Suppressor macrophage treated with lipopolysaccharide for 1 hour (primary cell): ENCODE data around the gene FAM241B.

ENCODE experiments used
- DNase-seq, 3 donors: peaks; one replicate each; pipeline ENCODE4 v3.0.0-alpha.2; 2020 to 2022

The FAM241B gene, protein sequence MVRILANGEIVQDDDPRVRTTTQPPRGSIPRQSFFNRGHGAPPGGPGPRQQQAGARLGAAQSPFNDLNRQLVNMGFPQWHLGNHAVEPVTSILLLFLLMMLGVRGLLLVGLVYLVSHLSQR

DNA sequence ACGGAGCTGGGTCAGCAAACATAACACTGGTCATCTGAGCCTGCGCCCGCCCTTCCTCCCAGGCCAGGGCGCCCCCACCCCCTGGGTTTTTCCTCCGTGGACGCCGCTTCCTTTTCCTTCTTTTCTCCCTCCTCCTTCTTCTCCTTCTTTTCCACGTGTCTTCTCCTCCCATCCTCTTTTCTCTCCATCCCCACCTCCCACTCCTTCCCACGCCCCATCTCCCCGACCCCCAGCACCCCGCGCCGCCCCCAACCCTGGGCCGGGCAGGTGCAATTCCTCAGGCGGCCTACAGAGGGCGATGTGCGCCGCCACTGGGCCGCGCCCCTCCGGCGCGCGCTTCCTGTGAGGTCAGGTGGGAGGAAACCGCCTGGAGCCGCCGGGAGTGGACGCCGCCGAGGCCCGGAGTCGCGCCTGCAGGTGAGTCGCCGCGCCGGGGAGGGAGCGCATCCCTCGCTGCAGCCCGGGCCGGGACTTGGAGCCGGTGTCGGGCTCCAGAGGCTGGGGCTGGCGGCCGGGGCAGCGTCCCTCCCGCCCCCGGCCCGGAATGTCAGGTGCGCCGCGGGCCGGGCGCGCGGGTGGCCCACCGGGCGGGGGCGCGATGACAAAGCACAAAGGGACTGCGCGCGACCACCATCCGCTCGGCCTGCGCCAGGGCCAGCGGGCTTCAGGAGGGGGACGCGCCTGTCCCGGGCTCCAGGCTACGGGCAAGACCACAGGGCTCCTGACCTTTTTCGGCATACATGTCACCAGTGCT is at the start of gene FAM241B:
TSS of gene FAM241B (plus strand) at position 351 of the 754 bp plus-strand sequence. CDS start 1,497 bp downstream, outside the sequence.
- peak; percentile 52 to 74 (median 61) for DNase-seq

DNA sequence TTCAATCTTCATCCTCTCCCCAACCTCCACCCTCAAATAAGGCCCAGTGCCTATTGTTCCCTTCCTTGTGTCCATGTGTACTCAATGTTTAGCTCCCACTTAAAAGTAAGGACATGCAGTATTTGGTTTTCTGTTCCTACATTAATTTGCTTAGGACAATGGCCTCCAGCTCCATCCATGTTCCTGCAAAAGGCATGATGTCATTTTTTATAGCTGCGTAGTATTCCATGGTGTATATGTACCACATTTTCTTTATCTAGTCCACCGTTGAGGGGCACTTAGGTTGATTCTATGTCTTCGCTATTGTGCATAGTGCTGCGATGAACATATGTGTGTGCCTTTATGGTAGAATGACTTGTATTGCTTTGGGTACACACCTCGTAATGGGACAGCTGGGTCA is 49.6 kb upstream of the FAM241B start:
- no peak for DNase-seq

DNA sequence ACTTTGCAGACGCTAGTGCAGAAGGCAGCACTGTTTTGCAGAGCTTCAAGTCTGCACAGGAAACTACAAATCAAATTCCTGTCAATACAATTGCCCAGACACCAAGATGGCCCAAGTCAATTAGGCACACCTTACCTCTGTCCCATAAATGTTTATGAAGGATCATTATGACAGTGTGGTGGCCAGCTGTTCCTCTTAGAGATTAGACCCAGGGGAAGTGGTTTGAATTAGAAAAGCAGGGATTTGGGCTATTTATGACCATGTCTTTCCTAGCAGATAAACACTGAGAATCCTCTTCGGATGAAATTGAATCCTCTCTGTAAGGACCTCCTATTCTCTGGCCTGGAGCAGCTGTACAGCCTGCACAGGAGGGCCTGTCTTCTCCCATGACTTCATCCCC is 46.9 kb upstream of the FAM241B start:
- DNase-seq = no peak

DNA sequence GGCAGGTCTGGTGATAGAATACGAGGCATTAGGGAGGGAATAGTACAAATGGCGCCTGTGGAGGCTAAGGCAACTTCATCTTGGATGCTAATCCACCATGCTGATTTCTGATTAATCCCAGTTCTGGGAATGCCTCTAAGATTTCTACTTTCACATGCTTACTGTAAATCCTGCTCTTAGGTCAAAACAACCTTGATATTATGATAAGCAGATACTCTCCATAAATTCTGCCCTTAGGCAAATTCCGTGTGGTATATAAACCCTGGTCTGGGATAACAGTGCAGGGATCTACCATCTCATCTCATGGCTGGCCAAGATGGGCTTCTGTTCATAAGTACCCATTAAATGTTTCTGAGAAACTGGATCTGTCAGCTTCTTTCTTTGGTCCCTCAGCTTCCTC is 45.4 kb upstream of the FAM241B start:
- DNase-seq = no peak

DNA sequence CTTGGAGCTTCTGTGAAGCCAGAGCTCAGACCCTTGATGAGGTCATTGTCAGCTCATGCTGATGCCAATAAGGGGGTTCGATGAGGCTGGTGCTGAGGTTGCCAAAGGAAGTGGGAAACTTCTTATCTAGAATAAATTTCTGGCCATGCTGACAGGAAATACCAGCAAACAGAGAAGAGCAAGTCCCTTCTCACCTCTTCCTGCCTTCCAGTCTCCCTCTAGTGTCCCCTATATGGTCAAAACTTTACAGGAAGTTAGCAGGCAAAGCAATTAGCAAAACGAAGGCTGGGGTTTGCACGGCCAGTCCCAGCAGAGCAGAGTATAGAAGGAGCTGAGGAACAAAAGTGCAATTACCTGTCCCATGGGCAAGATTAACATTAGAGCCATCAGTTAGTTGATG is 41.7 kb upstream of the FAM241B start:
- DNase-seq = no peak

DNA sequence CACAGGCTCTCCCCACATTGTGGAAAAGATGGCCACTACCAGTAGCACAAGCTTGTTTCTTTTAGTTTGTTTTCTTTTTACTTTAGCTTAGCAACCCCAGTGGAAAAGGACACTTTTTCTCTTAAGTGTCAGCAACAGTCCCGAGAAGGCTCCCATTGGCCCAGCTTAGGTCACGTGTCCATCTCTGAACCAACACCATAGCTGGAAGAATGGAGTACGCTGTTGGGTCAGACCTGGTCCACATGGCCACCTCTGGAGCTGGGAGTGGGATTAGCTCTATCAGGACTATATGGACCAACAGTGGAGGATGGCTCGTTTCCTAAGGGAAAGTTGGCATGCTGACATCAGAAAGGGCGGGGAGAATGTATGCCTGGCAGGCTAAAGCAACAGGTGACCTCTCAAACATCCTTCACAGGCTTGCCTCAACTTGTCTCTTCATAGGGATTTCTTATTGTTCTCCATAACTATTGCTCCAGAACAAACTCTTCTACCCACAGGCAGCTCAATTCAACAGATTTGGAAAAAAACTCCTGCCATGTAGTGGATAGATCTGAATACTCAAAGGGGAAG is 29.2 kb upstream of the FAM241B start:
- no peak for DNase-seq

DNA sequence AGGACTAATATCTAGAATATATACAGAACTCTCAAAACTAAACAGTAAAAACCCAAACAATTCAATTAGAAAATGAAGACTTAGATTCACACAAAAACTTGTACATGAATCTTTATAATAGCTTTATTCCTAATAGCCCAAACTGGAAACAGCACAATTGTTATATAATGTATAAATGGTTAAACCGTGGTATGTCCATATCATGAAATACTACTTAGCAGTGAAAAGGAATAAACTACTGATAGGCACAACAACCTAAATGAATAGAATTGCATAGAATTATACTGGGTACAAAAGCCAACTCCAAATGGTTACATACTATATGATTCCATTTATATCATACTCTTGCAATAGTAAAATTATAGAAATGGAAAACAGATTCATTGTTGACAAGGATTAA is 21.0 kb upstream of the FAM241B start:
- DNase-seq = no peak

DNA sequence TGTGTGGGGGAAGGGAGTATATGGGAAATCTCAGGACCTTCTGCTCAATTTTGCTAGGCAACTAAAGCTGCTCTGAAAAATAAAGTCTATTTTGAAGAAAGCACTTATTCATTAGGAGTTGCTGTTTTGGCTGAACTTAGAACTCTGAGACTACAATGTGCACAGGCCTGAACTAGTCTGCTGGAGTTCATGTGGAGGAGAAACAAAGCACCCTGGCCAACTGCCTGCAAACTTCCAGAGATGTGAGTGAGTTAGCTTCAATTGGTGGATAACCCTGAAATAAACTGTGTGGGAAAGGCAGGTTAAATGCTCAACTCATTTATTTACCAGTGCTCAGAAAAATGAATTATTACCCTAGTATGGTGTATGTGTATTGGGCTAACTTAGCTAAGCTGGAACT is 17.3 kb upstream of the FAM241B start:
- no peak for DNase-seq

DNA sequence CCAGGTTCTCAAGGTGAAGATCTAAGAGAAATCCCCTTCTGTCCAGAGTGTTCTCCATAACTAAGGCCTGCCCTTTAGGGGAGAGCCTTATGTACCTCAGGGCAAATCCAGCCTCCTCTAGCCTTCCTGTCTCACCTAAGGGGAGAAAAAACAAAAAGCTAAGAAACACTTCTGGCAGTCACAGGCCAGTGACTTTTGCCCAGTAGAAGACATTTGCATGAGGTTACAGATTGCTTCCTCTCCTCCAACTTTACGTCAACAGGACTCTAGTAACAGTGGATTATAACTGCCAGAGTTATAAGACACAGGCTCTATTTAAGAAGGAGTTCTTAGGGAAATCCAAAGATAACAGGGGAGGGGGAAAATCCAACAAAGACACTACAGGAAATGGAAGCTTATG is 15.9 kb upstream of the FAM241B start:
- DNase-seq = no peak

DNA sequence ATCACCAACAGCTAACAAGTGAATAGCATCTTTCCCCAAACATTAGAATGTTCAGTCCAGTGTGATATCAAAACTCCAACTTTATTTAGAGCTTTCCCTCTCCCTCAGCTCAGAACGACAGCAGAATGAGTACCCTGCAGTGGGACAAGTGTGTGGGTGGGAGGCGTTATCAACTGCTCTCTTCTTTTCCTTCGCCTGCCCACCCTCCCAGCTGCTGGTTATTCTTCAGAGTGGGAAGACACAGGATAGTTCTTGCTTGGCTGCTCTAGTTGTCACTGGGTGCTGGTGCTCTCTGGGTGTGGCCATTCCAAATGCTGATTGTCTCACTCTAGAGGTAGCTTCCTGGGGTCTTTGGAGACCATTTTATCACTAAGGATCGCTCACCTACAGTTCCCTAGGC is 13.7 kb upstream of the FAM241B start:
- DNase-seq = no peak

DNA sequence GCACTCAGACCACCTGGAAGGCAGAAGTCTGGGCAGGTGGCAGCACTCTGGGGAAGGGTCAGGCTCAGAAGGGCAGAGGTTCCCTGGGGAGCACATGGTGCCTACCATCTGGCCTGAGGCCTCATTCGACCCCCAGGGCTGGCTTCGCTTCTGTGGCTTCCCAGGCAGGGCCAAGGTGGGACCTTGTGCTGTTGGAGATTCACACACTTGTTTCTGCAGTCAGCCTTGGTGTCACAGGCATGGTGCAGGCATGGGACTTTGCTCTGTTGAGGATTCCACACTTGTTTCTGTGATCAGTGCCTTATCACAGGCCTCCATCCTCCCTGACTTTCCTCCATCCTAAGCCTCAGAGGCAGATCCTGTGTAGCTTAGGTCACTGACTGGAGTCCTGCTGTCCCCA is 11.3 kb upstream of the FAM241B start:
- DNase-seq = no peak

DNA sequence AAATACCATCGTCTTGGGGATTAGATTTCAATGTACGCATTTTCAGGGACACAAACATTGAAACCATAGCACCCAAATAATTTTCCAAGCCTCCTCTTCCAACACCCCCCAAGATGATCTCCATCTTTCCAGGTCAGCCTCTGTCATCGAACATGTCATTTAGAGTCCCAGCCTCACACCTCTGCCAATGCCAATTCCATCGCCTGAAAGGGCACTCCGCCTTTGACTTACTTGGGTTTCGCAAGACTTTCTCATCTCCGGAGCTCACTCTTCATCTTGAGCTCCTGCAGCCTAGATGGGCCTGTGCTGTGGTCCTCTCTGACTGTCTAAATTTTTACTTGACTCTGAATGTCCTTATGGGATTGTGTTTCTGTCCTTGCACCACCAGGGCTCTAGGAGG is 10.4 kb upstream of the FAM241B start:
- DNase-seq = no peak

DNA sequence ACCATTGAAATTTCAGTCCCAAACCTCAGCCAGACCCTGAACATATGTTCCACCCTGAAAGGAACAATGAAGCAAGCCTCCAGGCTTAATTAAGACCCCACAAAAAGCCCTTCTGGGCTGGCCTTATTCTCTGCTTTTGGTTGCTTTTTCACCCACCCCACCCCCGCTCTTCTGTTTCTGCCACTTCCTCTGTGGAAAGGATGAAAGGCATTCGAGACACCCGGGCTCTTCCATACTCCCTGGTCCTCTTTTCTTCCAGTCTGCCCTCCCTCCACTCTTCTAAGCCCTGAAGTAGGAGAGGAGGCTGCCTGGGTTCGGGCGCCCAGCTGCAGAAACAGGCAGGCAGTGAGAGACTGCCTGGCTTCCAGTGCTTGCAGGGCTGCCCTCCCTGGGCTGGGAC is 9.4 kb upstream of the FAM241B start:
- DNase-seq = no peak

DNA sequence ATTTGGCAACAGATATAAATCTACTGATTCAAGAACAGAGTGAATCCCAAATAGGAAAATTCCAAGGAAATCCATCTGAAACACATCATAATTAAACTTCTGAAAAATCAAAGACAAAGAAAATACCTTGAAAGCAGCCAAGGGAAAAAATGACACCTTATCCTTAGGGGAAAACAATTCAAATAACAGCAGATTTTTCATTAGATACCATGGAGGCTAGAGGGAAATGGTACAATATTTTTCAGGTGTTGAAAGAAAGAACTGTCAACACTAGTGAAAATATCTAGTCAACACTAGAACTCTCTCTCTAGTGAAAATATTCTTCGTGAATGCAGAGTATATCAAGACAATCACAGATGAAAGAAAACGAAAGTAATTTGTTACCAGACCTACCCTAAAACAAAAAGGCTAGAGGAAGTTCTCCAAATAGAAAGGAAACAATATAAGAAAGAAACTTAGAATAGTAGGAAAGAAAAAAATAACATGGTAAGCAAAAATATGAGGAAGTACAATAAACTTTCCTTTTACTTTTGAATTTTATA is 5.7 kb upstream of the FAM241B start:
- DNase-seq = peak in 2 of 3 donors; percentile 20 to 24

DNA sequence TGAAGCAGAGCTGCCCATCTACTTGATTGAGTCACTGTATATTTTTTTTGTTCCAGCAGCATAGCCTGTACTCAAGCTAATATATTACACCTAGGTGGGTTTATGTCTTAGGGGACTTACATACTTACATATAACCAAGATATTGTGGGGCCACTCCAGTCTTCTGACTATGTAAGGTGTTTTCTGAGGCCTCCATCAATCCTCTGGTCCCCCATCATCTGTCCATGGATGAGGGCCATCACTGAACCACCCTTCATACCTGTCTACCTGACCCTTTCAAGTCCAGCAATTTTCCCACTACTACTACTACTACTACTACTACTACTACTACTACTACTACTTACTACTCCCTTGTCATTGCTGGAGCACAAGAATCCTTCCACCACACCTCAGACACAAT is 3.2 kb upstream of the FAM241B start:
- DNase-seq = no peak

DNA sequence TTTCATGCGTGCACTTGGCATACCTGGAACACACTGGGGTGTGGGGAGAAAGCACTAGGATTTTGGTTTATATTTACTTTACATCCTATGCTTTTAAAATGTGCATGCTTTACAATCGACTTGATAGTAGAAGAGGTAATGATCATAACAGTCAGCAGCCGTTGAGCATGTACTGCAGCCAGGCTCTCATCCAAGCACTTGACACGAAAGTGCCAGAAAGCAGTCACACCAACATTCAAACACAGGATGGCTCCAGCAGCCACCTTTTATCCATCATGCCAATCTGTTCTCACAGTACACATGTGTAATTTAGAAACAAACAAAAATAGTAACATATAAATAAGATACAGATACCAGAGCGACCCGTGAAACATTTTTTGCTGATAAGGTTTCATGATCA is 1.2 kb upstream of the FAM241B start:
- no peak for DNase-seq

DNA sequence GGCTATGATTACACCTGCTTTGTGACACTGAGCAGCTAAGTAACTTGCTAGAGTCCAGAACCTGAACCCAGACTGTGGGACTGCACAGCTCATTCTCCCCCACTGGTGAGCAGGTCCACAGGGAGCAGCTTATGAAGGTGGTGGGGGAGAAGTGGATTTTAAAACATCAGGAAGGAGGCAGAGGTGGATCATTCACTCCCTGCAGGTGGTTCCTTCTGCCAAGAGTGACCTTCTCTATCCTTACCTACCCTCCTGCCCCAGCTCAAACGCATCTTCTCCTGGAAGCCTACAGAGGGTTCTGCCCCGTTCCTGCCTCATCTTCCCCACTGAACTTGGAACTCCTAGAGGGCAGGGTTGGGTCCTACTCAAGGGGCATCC is 539 bp upstream of the FAM241B start:
- DNase-seq = no peak

DNA sequence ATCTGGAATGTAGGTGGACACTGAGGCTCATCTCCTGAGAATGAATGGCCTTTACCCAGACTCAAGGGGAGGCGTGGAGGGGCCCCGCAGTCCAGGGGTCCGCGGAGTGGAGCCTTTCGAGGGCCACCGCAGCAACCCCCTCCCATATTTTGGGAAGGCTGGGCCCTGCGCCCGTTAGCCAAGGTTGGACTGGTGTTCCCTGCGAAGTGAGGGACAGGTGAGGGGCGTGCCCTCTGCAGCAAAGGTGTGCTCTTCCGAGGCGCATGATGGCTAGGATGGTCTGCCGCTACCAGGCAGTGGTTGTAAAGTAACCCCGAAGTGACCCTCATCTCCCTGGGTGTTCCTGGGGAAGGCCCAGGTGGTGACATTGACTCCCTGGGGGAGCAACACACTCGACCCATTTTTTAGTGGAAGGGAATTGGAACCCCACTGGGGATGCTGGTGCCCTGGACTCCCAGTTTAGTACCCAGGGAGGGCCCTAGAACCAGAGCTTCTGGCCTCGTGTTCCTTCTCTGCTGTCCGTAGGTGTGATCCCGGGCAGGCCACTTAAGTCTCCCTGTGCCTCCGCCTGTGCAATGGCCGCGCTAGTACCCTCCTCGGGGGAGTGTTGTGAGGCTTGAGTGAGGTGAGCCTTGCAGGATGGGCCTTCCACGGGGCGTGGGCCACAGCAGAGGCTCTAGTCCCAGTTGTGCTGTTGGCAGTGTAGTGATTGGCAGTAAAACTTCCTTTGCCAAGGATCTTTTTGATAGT is 779 bp downstream of the FAM241B start:
- no peak for DNase-seq

DNA sequence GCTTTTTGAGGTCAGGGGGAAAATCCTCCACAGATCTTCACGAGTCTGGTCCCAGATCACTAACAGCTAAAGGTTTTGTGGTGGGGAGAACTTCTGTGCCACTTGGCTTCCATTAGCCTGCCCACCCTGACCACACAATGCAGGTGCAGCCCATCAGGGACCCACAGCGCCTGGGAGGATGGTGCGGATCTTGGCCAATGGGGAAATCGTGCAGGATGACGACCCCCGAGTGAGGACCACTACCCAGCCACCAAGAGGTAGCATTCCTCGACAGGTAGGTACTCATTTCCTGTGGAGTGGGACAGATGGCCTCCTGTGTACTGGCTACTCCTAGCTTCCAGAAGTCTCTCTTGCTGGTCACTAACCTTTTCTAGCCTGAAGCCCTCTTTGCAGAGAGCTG is 1.5 kb downstream of the FAM241B start:
- DNase-seq = no peak

DNA sequence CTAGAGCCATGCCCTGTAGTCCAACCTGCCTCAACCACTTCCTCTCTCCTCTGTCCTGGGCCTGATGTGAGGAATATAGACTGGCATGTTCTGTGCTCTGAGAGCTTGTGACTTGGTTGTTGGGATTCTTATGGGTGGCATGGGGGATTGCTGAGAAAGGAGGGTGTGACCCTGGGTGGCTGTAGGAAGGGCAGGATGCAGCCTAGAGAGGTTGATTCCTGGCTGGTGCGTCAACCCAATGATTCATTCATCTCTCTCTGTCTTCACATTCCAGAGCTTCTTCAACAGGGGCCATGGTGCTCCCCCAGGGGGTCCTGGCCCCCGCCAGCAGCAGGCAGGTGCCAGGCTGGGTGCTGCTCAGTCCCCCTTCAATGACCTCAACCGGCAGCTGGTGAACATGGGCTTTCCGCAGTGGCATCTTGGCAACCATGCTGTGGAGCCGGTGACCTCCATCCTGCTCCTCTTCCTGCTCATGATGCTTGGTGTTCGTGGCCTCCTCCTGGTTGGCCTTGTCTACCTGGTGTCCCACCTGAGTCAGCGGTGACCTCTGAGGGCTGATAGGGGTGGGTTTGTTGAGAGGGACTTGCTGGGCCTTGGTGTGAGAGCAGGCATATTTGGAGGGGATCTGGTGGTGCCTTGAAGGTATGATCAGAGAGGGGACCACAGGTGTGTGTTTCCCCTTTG is 2.6 kb downstream of the FAM241B start:
- no peak for DNase-seq

DNA sequence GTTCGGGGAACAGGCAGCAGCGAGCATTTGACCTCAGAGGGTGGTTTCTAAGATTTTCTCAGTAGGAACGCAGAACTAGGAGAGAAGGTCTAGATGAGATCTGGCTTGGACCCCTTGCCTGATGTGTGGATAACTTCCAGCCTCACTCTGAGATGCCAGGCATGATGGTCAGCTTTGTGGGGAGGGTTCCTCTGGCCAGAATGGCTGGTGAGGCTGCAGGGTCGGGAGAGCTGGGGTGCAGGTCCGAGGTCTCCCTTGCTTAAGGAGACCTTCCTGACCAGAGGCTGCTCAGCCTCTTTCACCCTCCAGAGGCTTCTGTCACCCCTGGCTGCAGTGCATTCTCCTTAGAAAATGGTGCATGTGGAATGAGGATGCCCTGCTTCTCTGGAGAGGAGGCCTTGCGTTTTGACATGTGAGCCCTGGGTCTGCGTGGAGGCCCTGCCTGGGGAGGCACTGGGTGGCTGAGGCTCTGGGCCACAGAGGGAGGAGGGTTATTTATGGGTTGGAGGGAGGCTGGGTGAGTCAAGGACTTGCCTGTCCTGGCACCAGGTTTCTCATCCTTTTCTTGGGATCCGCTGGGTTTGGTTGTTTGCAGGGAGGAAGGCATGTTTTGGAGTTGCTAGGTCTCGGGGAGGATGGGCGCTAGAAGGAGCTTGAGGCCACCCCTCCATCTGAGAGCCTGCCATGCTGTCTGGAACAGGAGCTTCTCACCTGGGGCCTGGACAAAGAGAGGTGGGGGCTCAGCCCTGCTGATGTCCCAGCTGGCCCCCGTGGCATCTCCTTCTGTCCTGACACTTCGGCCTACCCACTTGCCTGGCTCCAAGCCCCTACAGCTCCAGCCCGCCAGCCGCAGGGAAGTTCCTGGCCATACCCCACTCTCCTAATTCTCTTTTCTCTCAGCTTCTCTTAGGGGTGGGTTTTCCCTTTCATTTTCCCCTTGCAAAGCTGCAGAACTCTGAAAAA is 3.9 kb downstream of the FAM241B start:
- no peak for DNase-seq
